Left ventricle myocardium inferior (tissue), 1 donor: ENCODE measurements around the gene UQCRHL. TPM values are rescaled to one million over a fixed set of nuclear protein-coding genes. Genes with fewer than 3 reads are reported as not detected.
A peak's percentile ranks its signal among the peaks of the same experiment; 100 is the strongest.
"Not testable (repeated sequence)": the region's sequence is repeated elsewhere in the genome, so short reads cannot be mapped to it uniquely, and the experiment has no call there.

Experiments used
- DNase-seq: peaks from one replicate; pipeline ENCODE4 v3.0.0-alpha.2; 2020
- H3K27ac ChIP-seq: fragments of 200-600 bp; replicated peaks from 2 replicates; pipeline ENCODE4 v1.8.0; 2021
- H3K27me3 ChIP-seq: fragments of 200-600 bp; 2 replicates; pipeline ENCODE4 v1.8.0; 2021; ENCODE audit warnings: low read depth
- H3K36me3 ChIP-seq: fragments of 200-600 bp; 2 replicates; pipeline ENCODE4 v1.8.0; 2021
- H3K4me1 ChIP-seq: fragments of 200-600 bp; 2 replicates; pipeline ENCODE4 v1.8.0; 2021
- H3K4me3 ChIP-seq: fragments of 200-600 bp; 2 replicates; pipeline ENCODE4 v1.8.0; 2021; ENCODE audit warnings: mild to moderate bottlenecking, moderate library complexity
- H3K9me3 ChIP-seq: fragments of 200-600 bp; replicated peaks from 2 replicates; pipeline ENCODE4 v1.8.0; 2021
- CTCF ChIP-seq: fragments of 200-600 bp; IDR thresholded peaks from 2 replicates; pipeline ENCODE4 v1.8.0; 2021; ENCODE audit warnings: antibody characterized with exemption, mild to moderate bottlenecking, borderline replicate concordance
- intact Hi-C: fragments of 100-400 bp; cut with micrococcal nuclease; formaldehyde crosslinking; loops from one replicate; pipeline ENCODE4 v1.11.0; 2022
- long read RNA-seq: library from polyadenylated mRNA; unstranded; transcript quantifications from one replicate; pipeline ENCODE4 v2.0.0, GENCODE V29; 2021
- total RNA-seq: library from RNA; stranded (reverse); fragmentation: NEBNext Ultra II Directional; extraction: Animal tissue kit (Norgen Biotek cat#: 25700); gene quantifications from one replicate; pipeline ENCODE4 v1.2.1, GENCODE V29; 2021
- donor health status: DM: no; HTN: yes; CAD: no; lungs with severe emphysema.

Gene UQCRHL
- total RNA-seq: 6.0 TPM
- long read RNA-seq, partial matches to known transcripts: 0 of 2 reads
- long read RNA-seq, other reads (novel, unspliced or antisense): 0 of 2 reads

DNA sequence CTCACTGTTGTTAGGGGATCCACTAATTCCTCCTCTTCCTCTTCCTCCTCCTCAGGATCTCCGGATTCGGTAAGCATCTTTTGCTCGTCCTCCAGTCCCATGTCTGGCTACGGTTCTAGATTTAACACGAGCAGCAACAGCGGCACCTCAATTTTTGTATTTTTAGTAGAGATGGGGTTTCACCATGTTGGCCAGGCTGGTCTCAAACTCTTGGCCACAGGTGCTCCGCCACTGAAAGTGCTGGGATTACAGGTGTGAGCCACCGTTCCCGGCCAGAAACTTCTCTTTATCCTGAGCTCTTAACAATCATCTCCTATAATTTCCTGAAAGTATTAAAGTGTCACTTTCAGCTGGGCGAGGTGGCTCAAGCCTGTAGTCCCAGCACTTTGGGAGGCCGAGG, at the start of gene UQCRHL:
UQCRHL (minus strand) TSS at position 101 of the 400 bp plus-strand sequence; CDS start at position 101, 0 bp downstream.
- H3K9me3 ChIP-seq, H3K4me3 ChIP-seq, H3K27ac ChIP-seq, H3K36me3 ChIP-seq, intact Hi-C loops, H3K4me1 ChIP-seq, H3K27me3 ChIP-seq, DNase-seq: not testable (repeated sequence)

DNA sequence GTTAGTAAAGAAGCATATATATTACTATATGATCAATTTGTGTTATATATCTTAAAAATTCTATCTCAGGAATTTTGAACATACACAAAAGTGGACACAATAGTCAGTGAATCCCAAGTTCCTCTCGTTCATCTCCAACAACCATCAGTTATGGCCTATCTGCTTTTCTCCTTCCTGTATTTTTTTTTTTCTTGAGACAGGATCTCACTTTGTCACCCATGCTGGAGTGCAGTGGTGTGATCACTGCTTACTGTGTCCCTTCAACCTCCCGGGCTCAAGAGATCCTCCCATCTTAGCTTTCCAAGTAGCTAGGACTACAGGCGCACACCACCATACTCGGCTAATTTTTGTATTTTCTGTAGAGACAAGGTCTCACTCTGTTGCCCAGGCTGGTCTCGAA, 49.4 kb upstream of the UQCRHL start:
- Histone ChIP-seq H3K4me1 (peaks cover 63% of the 10 kb centered on the region), H3K9me3 (no peaks in the 10 kb centered on the region)
- no peak for TF ChIP-seq CTCF

GRCh38 chr1:15852828-15853302, 45.4 kb upstream of the UQCRHL start:
- intact Hi-C loops: no loop called here
- Histone ChIP-seq H3K27me3 (no peaks in the 10 kb centered on the region), H3K4me1 (peaks cover 89% of the 10 kb centered on the region), H3K9me3 (no peaks in the 10 kb centered on the region), H3K36me3 (no peaks in the 10 kb centered on the region), H3K27ac (peak overlapping the region; percentile 98), H3K4me3 (no peak overlapping the region)
- no peak for TF ChIP-seq CTCF
- DNase-seq: no peak

More for the DNA sequence above, 49.4 kb upstream of the UQCRHL start:
- no peak for DNase-seq
- Histone ChIP-seq H3K4me3 (no peak overlapping the region), H3K27ac (no peak overlapping the region), H3K36me3 (no peaks in the 10 kb centered on the region), H3K27me3 (no peaks in the 10 kb centered on the region)
- intact Hi-C loops: no loop called here

DNA sequence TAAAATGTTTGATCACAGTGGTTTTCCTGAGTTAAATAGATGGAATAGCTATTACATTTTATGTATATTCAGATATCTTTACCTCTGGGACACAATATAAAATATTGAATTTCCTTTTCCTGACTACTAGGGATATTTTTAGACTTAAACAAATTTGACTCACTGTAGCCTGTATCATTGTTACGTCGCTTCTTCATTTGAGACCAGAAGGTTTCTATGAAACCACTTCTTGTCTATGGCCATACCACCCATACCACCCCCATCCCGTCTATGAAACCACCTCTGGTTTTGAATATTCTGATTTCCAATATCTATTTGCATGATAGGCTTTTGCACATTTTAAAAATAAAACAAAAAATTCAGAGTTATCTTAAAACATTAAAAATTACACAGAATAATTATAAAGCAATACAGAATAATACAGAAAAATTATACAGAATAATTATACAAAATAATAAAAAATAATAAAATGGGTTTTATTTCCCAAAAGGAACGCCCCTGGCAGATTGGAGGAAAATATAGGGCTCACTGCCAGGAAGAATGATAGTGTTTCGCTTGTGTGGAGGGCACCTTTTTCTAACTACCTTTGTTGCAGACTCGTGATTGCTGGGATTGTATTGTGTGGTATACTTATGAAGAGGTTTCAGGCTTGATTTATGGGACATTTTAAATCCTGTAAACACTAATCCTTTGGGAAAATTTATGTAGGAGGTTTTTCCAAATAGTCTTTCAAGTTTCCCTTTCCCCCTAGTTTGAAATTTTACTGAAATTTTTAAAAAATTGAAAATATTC, 44.8 kb upstream of the UQCRHL start:
- Histone ChIP-seq H3K36me3 (no peaks in the 10 kb centered on the region), H3K9me3 (no peaks in the 10 kb centered on the region), H3K27me3 (no peaks in the 10 kb centered on the region), H3K4me3 (peak overlapping the region; percentile 76), H3K27ac (peak overlapping the region; percentile 98), H3K4me1 (peaks cover 83% of the 10 kb centered on the region)
- no peak for TF ChIP-seq CTCF
- intact Hi-C loops: no loop called here
- DNase-seq: no peak

DNA sequence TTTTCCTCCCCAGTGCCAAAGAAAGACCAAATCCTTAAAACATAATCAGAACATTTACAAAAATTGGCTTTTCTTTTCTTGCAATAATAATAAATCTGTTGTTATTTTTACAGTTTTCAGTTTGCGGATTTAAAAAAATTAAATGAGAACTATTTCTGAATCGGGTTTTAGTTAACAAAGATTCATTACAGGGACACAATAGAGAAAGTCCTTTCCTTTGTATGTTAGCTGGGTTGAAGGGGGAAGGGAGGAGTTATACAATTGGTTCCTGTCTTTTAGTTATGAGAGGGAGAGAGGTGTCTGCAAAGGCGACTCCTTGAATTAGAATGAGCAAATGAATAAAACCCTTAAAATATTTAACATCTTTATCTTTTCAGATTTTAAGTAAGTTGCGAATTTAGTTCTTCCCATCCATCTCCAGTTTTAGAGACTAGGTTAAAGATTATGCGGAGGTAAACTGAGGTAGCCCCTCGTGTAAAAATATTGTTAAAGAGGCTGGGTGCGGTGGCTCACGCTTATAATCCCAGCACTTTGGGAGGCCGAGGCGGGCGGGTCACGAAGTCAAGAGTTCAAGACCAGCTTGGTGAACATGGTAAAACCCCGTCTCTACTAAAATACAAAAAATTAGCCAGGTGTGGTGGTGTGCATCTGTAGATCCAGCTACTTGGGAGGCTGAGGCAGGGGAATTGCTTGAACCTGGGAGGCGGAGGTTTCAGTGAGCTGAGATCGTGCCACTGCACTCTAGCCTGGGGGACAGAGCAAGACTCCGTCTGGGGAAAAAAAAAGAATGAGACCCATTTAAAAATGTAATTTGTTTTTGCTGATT, 44.0 kb upstream of the UQCRHL start:
- H3K27ac ChIP-seq: peak overlapping the region; percentile 98
- no peaks in the 10 kb centered on the region for H3K36me3 ChIP-seq
- no peak for DNase-seq
- intact Hi-C loops: no loop called here
- no peak for TF ChIP-seq CTCF
- H3K4me1 ChIP-seq: peaks cover 83% of the 10 kb centered on the region
- H3K9me3 ChIP-seq: no peaks in the 10 kb centered on the region
- H3K4me3 ChIP-seq: peak overlapping the region; percentile 76
- no peaks in the 10 kb centered on the region for H3K27me3 ChIP-seq
